Mammary epithelial cell (primary cell): ENCODE measurements around the gene TEX264.

Source experiments
- EZH2 ChIP-seq: IDR thresholded peaks from 2 replicates; pipeline ENCODE4 v1.6.1; 2012; ENCODE audit warnings: low read length, inconsistent platforms, borderline replicate concordance
- TF ChIP-seq, protein P1 (sequence below), 2 donors: IDR thresholded peaks in 1 of 2; conservative IDR thresholded peaks in 1 of 2; 2 replicates each; pipeline ENCODE4 v1.5.1; 2011 to 2012; ENCODE audit warnings: inconsistent platforms in 2 of 2, low read length in 2 of 2, mild to moderate bottlenecking in 2 of 2, control low read depth in 1 of 2, low read depth in 1 of 2; ENCODE audit not compliant: insufficient read depth in 1 of 2; ENCODE audit errors: extremely low read depth in 1 of 2

GRCh38 chr3:51670823-51671733, at the start of gene TEX264:
- TF ChIP-seq, protein P1, sequence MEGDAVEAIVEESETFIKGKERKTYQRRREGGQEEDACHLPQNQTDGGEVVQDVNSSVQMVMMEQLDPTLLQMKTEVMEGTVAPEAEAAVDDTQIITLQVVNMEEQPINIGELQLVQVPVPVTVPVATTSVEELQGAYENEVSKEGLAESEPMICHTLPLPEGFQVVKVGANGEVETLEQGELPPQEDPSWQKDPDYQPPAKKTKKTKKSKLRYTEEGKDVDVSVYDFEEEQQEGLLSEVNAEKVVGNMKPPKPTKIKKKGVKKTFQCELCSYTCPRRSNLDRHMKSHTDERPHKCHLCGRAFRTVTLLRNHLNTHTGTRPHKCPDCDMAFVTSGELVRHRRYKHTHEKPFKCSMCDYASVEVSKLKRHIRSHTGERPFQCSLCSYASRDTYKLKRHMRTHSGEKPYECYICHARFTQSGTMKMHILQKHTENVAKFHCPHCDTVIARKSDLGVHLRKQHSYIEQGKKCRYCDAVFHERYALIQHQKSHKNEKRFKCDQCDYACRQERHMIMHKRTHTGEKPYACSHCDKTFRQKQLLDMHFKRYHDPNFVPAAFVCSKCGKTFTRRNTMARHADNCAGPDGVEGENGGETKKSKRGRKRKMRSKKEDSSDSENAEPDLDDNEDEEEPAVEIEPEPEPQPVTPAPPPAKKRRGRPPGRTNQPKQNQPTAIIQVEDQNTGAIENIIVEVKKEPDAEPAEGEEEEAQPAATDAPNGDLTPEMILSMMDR (conservative IDR thresholded peaks at IDR 0.05 in 1 of 2, IDR thresholded peaks at IDR 0.05 in 1 of 2; ENCODE audit: extremely low read depth in 1 of 2, insufficient read depth in 1 of 2, low read depth in 1 of 2, low read length in 2 of 2), result no peak
- TF ChIP-seq EZH2, result no peak
